Trophoblast cell (in vitro differentiated cells and primary cell): ENCODE measurements around the gene LSS.

ENCODE experiments used
- DNase-seq, 2 donors: peaks; one replicate each; pipeline ENCODE4 v3.0.0-alpha.2; 2016
- H2AFZ ChIP-seq: 2 replicates; pipeline ENCODE4 v1.6.1; 2013; ENCODE audit warnings: low read length, moderate library complexity, mild to moderate bottlenecking; ENCODE audit not compliant: insufficient read depth, poor library complexity
- H2AK5ac ChIP-seq: 2 replicates; pipeline ENCODE4 v1.6.1; 2013; ENCODE audit warnings: mild to moderate bottlenecking, low read length
- H2BK120ac ChIP-seq: 2 replicates; pipeline ENCODE4 v1.6.1; 2013; ENCODE audit warnings: low read length, mild to moderate bottlenecking, moderate library complexity; ENCODE audit not compliant: insufficient read depth, poor library complexity
- H2BK12ac ChIP-seq: 2 replicates; pipeline ENCODE4 v1.6.1; 2013; ENCODE audit warnings: mild to moderate bottlenecking, low read length, moderate library complexity
- H2BK5ac ChIP-seq: 2 replicates; pipeline ENCODE4 v1.6.1; 2013; ENCODE audit warnings: low read length, low read depth, moderate library complexity, mild to moderate bottlenecking; ENCODE audit not compliant: poor library complexity
- H3K14ac ChIP-seq: 2 replicates; pipeline ENCODE4 v1.6.1; 2013; ENCODE audit warnings: mild to moderate bottlenecking, low read length
- H3K18ac ChIP-seq: 2 replicates; pipeline ENCODE4 v1.6.1; 2013; ENCODE audit warnings: mild to moderate bottlenecking, low read length
- H3K23ac ChIP-seq: 2 replicates; pipeline ENCODE4 v1.6.1; 2013; ENCODE audit warnings: low read length
- H3K27ac ChIP-seq: 2 replicates; pipeline ENCODE4 v1.5.1; 2013; ENCODE audit warnings: low read depth, mild to moderate bottlenecking, inconsistent platforms, low read length, moderate library complexity
- H3K27me3 ChIP-seq: 2 replicates; pipeline ENCODE4 v1.6.1; 2013; ENCODE audit warnings: inconsistent platforms, mild to moderate bottlenecking, low read length, moderate library complexity; ENCODE audit not compliant: insufficient read depth
- H3K36me3 ChIP-seq, 2 experiments: 1 replicate in 1 of 2; 2 replicates in 1 of 2; pipeline ENCODE4 v1.6.1; 2013; ENCODE audit warnings: low read length in 2 of 2, mild to moderate bottlenecking in 2 of 2, moderate library complexity in 1 of 2; ENCODE audit not compliant: insufficient read depth in 2 of 2, control insufficient read depth in 1 of 2
- H3K4ac ChIP-seq: 2 replicates; pipeline ENCODE4 v1.6.1; 2013; ENCODE audit warnings: low read depth, mild to moderate bottlenecking, low read length, moderate library complexity
- H3K4me1 ChIP-seq, 2 experiments: 1 replicate in 1 of 2; 2 replicates in 1 of 2; pipeline ENCODE4 v1.6.1; 2013; ENCODE audit warnings: low read length in 2 of 2, mild to moderate bottlenecking in 2 of 2, moderate library complexity in 1 of 2; ENCODE audit not compliant: insufficient read depth in 2 of 2, control insufficient read depth in 1 of 2
- H3K4me2 ChIP-seq: 2 replicates; pipeline ENCODE4 v1.6.1; 2013; ENCODE audit warnings: inconsistent platforms, mild to moderate bottlenecking, low read length, moderate library complexity
- H3K4me3 ChIP-seq: 2 replicates; pipeline ENCODE4 v1.5.1; 2013; ENCODE audit warnings: mild to moderate bottlenecking, low read depth, low read length, inconsistent platforms
- H3K79me1 ChIP-seq: one replicate; pipeline ENCODE4 v1.6.1; 2013; ENCODE audit warnings: low read length
- H3K79me2 ChIP-seq: 2 replicates; pipeline ENCODE4 v1.6.1; 2013; ENCODE audit warnings: low read length, mild to moderate bottlenecking; ENCODE audit not compliant: control insufficient read depth, insufficient read depth, poor library complexity
- H3K9ac ChIP-seq: 2 replicates; pipeline ENCODE4 v1.6.1; 2013; ENCODE audit warnings: mild to moderate bottlenecking, low read length
- H3K9me3 ChIP-seq: 2 replicates; pipeline ENCODE4 v1.6.1; 2013; ENCODE audit warnings: low read depth, mild to moderate bottlenecking, control low read depth, inconsistent platforms, low read length; ENCODE audit not compliant: insufficient read depth
- H4K12ac ChIP-seq: 2 replicates; pipeline ENCODE4 v1.6.1; 2013; ENCODE audit warnings: low read depth, mild to moderate bottlenecking, low read length, moderate library complexity
- H4K8ac ChIP-seq: 2 replicates; pipeline ENCODE4 v1.6.1; 2013; ENCODE audit warnings: low read depth, mild to moderate bottlenecking, low read length, moderate library complexity
- H4K91ac ChIP-seq: one replicate; pipeline ENCODE4 v1.6.1; 2013; ENCODE audit warnings: low read depth, mild to moderate bottlenecking, low read length, moderate library complexity
- whole genome bisulfite sequencing: extraction: QIAGEN DNeasy Blood & Tissue Kit; methylation state at CpG from one replicate; pipeline ENCODE4 v1.1.7; 2013; ENCODE audit warnings: missing lambda C conversion rate; ENCODE audit not compliant: insufficient read length, insufficient coverage; ENCODE audit errors: extremely low coverage; 5-methylcytosine and 5-hydroxymethylcytosine counted together

Gene LSS

DNA sequence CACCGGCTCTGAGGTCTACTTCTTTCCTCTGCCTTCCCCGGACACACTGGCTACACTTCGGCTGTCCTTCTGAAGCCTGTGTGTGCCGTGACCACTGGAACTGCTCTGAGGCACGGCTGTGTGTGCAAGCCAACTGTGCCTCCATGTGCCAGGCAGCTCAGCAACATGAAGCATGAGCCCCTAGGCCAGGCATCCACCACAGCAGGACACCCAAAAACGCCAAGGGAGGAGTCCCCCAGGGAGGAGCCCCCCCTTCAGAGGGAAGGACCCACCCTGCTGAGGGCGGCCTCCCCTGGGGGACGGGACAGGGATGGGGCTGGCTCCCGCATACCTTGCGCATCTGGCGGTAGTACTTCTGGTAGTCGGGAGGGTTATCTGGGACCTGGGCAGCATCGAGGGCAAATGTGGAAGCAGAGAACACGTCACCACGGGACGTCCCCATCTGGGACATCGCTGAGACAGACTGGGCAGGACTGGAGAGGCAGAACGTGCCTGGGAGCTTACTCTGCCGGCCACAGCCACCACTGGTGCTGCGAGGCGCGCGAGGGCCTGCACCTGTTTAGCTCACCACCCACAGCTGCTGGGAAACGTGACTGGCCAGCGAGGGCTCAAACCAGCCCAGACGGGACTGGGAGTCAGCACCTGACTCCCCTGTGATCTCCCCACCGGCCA lies 20.5 kb downstream of the LSS start:
- H3K79me2 ChIP-seq: peaks cover under 1% of the 10 kb centered on the region
- no peak overlapping the region for H2AFZ ChIP-seq
- H3K23ac ChIP-seq: no peak overlapping the region
- no peak overlapping the region for H3K18ac ChIP-seq
- no peaks in the 10 kb centered on the region for H3K27me3 ChIP-seq
- H4K91ac ChIP-seq: no peak overlapping the region
- no peak overlapping the region for H4K8ac ChIP-seq
- no peak overlapping the region for H3K14ac ChIP-seq
- H2AK5ac ChIP-seq: no peak overlapping the region
- H2BK120ac ChIP-seq: no peak overlapping the region
- H3K9ac ChIP-seq: no peak overlapping the region
- H3K4me3 ChIP-seq: no peak overlapping the region
- no peak overlapping the region for H4K12ac ChIP-seq
- no peak overlapping the region for H2BK12ac ChIP-seq
- no peak overlapping the region for H2BK5ac ChIP-seq
- peaks cover 6% of the 10 kb centered on the region for H3K79me1 ChIP-seq
- peaks cover 2 to 3% of the 10 kb centered on the region in 2 experiments for H3K4me1 ChIP-seq
- no peak overlapping the region for H3K4ac ChIP-seq
- no CpG with 5 or more reads among the region's 27 CpGs for WGBS
- peaks cover 83% of the 10 kb centered on the region in 2 experiments for H3K36me3 ChIP-seq
- no peak for DNase-seq
- no peak overlapping the region for H3K27ac ChIP-seq
- no peak overlapping the region for H3K4me2 ChIP-seq
- H3K9me3 ChIP-seq: no peaks in the 10 kb centered on the region

DNA sequence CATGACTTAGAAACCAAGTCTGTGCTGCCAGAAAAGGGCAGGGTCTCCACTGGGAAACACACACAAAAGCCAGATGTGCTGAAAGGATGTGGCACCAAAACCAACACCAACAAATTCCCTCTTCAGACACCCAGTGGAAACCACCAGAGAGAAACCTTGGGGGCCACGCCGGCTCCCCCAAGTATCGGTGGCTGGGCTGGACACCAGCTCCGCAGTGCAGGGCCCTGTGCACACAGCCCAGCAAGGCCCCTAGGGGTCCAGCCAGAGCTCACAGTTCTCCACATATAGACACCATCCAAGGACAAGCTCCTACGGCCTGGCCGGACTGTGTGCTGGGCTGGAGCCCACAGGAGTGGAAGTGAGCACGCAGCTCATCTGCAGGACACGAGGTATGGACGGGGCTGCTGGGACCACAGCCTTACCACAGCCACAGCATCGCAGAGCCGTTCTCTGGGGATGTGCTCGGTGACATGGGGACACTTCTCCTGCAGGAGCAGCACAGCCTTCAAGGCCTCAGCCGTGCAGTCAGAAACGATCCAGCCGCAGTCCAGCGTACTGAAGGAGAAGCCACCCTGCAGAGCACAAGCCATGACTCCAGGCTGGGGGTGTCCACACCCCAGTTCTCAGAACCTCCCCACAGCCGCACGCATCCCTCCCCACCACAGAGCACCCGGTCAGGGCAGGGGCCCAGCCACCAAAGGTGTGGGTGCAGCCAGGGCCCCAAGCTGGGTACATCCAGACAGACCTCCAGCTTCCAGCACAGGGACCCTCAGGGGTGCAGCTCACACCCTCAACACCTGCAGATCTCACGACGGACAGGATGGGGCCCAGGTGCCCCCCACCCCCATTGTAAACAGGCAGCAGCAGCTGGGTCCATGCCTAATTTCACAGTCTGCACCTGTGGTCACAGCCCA lies 21.3 kb downstream of the LSS start:
- Histone ChIP-seq H4K91ac (no peak overlapping the region), H2BK12ac (no peak overlapping the region), H3K14ac (no peak overlapping the region), H4K8ac (no peak overlapping the region), H3K18ac (no peak overlapping the region), H3K36me3 (peaks cover 81 to 82% of the 10 kb centered on the region in 2 experiments), H2AK5ac (no peak overlapping the region), H3K9me3 (no peaks in the 10 kb centered on the region), H2AFZ (no peak overlapping the region), H3K4me1 (no peaks in the 10 kb centered on the region), H4K12ac (no peak overlapping the region), H3K27ac (no peak overlapping the region), H3K4me3 (no peak overlapping the region), H2BK5ac (no peak overlapping the region), H3K79me2 (no peaks in the 10 kb centered on the region), H3K27me3 (no peaks in the 10 kb centered on the region), H3K9ac (no peak overlapping the region), H3K79me1 (peaks cover 2% of the 10 kb centered on the region), H2BK120ac (no peak overlapping the region), H3K23ac (no peak overlapping the region), H3K4me2 (no peak overlapping the region), H3K4ac (no peak overlapping the region)
- DNase-seq: no peak
- WGBS: no CpG with 5 or more reads among the region's 21 CpGs

DNA sequence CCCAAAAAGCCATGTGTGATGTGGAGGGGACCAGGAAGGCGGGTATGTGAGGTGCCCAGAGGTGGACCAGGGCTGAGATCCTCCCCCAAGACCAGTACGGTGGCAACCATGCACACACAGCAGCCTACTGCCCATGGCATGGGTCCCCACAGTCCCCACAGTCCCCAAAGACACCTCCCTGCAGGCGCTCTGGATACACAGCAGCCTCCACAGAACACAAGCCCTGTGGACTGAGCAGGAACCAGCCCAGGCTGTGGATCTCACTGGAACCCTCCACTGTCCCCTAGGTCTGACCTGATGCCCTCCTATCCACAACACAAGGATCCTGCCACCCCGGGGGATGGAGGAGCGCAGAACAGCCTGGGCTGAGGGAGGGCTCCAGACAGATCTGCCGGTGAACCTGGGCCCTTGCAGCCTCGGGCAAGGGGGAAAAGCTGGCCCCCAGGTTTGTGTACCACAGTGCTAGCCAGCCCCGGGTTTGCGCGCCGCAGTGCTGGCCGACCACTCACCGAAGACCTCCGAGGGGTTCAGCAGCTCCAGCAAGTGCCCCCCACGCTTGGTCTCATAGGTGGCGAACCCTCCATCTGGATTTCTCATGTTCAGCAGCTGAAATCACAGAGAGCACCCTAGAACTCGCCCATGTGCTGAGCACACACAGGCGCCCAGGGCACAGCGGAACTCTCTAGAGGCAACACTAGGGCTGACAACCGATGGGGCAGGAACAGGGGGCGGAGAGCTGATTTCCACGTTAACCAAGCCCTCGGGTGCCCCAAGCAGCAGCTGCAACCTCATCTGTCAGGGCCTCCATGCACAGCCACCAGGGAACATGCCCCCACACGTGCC lies 22.2 kb downstream of the LSS start:
- H3K79me1 ChIP-seq: no peaks in the 10 kb centered on the region
- H4K12ac ChIP-seq: no peak overlapping the region
- H3K9ac ChIP-seq: no peak overlapping the region
- no peak overlapping the region for H3K4me3 ChIP-seq
- H4K91ac ChIP-seq: no peak overlapping the region
- H3K23ac ChIP-seq: no peak overlapping the region
- H2BK12ac ChIP-seq: no peak overlapping the region
- H4K8ac ChIP-seq: no peak overlapping the region
- no peak overlapping the region for H3K27ac ChIP-seq
- no peaks in the 10 kb centered on the region for H3K27me3 ChIP-seq
- H3K4me1 ChIP-seq: no peaks in the 10 kb centered on the region
- H3K9me3 ChIP-seq: no peaks in the 10 kb centered on the region
- no peak overlapping the region for H2BK5ac ChIP-seq
- WGBS: no CpG with 5 or more reads among the region's 24 CpGs
- no peak overlapping the region for H2AK5ac ChIP-seq
- H3K18ac ChIP-seq: no peak overlapping the region
- H3K14ac ChIP-seq: no peak overlapping the region
- no peak overlapping the region for H3K4me2 ChIP-seq
- DNase-seq: no peak
- H2AFZ ChIP-seq: no peak overlapping the region
- peaks cover 73% of the 10 kb centered on the region in 2 experiments for H3K36me3 ChIP-seq
- H3K4ac ChIP-seq: no peak overlapping the region
- no peaks in the 10 kb centered on the region for H3K79me2 ChIP-seq
- H2BK120ac ChIP-seq: no peak overlapping the region

DNA sequence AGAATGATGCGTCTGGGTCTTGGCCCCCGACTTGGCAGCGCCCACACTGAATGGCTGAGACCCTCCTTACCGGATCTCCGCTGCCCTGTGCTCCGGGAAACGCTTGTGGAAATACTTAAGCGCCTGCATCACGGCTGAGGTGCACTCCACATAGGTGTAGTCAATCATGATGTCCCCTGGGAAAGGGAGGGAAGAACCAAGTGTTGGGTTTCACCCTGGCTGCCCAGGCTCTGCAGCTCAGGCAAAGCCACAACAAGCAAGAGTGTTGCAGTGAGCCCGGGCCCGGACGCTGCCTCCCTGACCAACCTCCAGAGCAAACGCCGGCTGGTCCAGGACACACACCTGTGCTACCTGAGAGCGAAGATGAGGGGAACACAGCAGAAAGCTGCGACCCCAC lies 22.8 kb downstream of the LSS start:
- Histone ChIP-seq H3K79me2 (no peaks in the 10 kb centered on the region), H2AFZ (no peak overlapping the region), H2BK12ac (no peak overlapping the region), H3K4me1 (no peaks in the 10 kb centered on the region), H3K23ac (no peak overlapping the region), H3K4me2 (no peak overlapping the region), H3K9me3 (no peaks in the 10 kb centered on the region), H2AK5ac (no peak overlapping the region), H3K79me1 (no peaks in the 10 kb centered on the region), H3K27me3 (no peaks in the 10 kb centered on the region), H3K18ac (no peak overlapping the region), H2BK5ac (no peak overlapping the region), H3K27ac (no peak overlapping the region), H4K8ac (no peak overlapping the region), H3K4me3 (no peak overlapping the region), H4K12ac (no peak overlapping the region), H4K91ac (no peak overlapping the region), H3K9ac (no peak overlapping the region), H3K36me3 (peaks cover 70 to 71% of the 10 kb centered on the region in 2 experiments), H3K4ac (no peak overlapping the region), H3K14ac (no peak overlapping the region), H2BK120ac (no peak overlapping the region)
- no CpG with 5 or more reads among the region's 16 CpGs for WGBS
- DNase-seq: no peak
